ENCODE results near the gene CDC42BPA. TPM values are rescaled to one million over a fixed set of nuclear protein-coding genes. Genes with fewer than 3 reads are reported as not detected.

The CDC42BPA gene
- total and polyA plus RNA-seq, 2 experiments from 2014 or later, result 28.6 to 39.1 TPM

DNA sequence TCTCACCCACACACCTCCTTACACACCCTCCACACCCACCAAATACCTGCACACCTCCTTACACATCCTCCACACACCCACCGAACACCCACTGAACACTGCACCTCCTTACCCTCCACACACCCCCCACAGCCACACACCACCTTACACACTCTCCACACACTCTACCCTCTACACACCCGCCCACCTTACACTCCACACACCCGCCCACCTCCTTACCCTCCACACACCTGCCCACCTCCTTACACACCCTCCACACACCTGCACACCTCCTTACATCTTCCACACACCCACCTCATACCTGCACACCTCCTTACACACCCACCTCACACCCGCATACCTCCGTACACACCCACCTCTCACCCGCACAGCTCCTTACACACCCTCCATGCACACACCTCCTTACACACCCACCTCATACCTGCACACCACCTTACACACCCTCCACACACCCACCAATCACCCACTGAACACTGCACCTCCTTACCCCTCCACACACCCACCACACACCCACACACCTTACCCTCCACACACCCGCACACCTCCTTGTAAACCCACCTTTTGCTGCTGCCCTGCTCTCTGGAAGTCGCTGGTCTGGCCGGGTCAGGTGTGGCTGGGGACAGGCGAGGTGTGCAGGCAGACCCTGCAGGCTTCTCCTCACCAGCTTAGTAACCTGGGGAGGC, 339.7 kb downstream of the CDC42BPA start:
- no peaks in the 10 kb centered on the region for H3F3A ChIP-seq (ENCODE audit: insufficient read depth)
- DNase-seq, result no peak
- no peaks in the 10 kb centered on the region for H3K9me2 ChIP-seq (ENCODE audit: insufficient read depth)
- TF ChIP-seq EZH2phosphoT487 (IDR thresholded peaks at IDR 0.05; ENCODE audit: insufficient read depth, low read depth) (no peak), EZH2 (IDR thresholded peaks at IDR 0.05; ENCODE audit: insufficient read depth, poor library complexity, severe bottlenecking) (no peak)
- peaks cover 9% of the 10 kb centered on the region for H3K4me1 ChIP-seq (ENCODE audit: insufficient read depth)
- no peaks in the 10 kb centered on the region for H4K20me1 ChIP-seq (ENCODE audit: insufficient read depth)
- H3K36me3 ChIP-seq (ENCODE audit: low read depth), result no peaks in the 10 kb centered on the region
- WGBS, 2 experiments (ENCODE audit: low coverage in 1 of 2, low lambda C conversion rate in 2 of 2, missing lambda C conversion rate in 2 of 2), result 95 to 96% methylated on average over 4 to 10 of the region's 10 CpGs
- H3K27ac ChIP-seq, result no peak overlapping the region
- no peaks in the 10 kb centered on the region for H3K9me3 ChIP-seq (ENCODE audit: low read depth)
- no peak overlapping the region for H3K9ac ChIP-seq
- no peak overlapping the region for H2AFZ ChIP-seq
- no peaks in the 10 kb centered on the region for H3K27me3 ChIP-seq (replicated peaks; ENCODE audit: insufficient read depth)
- no peak overlapping the region for H3K4me3 ChIP-seq
- no peak overlapping the region for H3K4me2 ChIP-seq (ENCODE audit: unreplicated experiment)
- no peaks in the 10 kb centered on the region for H3K79me2 ChIP-seq (ENCODE audit: insufficient read depth)
- in situ Hi-C loops (cut with MboI), result no loop called here

DNA sequence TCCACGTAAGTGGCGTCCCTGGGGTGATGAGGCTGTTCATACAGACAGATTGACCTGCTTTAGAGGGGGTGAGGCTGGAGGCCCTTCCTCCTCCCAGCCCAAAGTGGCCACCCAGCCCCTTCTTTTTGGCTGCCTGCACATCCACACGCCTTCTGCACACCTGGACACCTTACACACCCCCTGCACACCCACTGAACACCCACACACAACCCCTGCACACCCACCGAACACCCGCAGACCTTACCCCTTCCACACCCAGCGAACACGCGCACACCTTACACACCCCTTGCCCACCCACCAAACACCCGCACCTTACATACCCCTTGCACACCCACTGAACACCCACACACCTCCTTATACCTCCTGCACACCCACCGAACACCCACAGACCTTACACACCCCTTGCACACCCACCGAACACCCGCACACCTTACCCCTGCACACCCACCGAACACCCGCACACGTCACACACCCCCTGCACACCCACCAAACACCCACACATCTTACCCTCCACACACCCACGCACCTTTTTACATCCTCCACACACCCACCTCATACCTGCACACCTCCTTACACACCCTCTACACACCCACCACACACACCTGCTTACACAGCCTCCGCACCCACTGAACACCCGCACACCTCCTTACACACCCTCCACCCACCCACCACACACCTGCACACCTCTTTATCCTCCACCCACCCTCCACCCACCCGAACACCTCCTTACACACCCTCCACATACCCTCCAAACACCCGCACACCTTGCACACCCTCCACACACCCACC, 340.5 kb downstream of the CDC42BPA start:
- Histone ChIP-seq H3K36me3 (ENCODE audit: low read depth) (no peaks in the 10 kb centered on the region), H3F3A (ENCODE audit: insufficient read depth) (no peaks in the 10 kb centered on the region), H4K20me1 (ENCODE audit: insufficient read depth) (no peaks in the 10 kb centered on the region), H3K27me3 (replicated peaks; ENCODE audit: insufficient read depth) (no peaks in the 10 kb centered on the region), H2AFZ (no peak overlapping the region), H3K4me2 (ENCODE audit: unreplicated experiment) (no peak overlapping the region), H3K9ac (no peak overlapping the region), H3K9me2 (ENCODE audit: insufficient read depth) (no peaks in the 10 kb centered on the region), H3K27ac (no peak overlapping the region), H3K79me2 (ENCODE audit: insufficient read depth) (no peaks in the 10 kb centered on the region), H3K9me3 (ENCODE audit: low read depth) (no peaks in the 10 kb centered on the region), H3K4me1 (ENCODE audit: insufficient read depth) (peaks cover 9% of the 10 kb centered on the region), H3K4me3 (no peak overlapping the region)
- WGBS, 2 experiments (ENCODE audit: low coverage in 1 of 2, low lambda C conversion rate in 2 of 2, missing lambda C conversion rate in 2 of 2), result 83 to 88% methylated on average over 6 to 20 of the region's 20 CpGs
- no peak for TF ChIP-seq EZH2 (IDR thresholded peaks at IDR 0.05; ENCODE audit: insufficient read depth, poor library complexity, severe bottlenecking)
- TF ChIP-seq EZH2phosphoT487 (IDR thresholded peaks at IDR 0.05; ENCODE audit: insufficient read depth, low read depth), result no peak
- in situ Hi-C loops (cut with MboI), result no loop called here
- no peak for DNase-seq

DNA sequence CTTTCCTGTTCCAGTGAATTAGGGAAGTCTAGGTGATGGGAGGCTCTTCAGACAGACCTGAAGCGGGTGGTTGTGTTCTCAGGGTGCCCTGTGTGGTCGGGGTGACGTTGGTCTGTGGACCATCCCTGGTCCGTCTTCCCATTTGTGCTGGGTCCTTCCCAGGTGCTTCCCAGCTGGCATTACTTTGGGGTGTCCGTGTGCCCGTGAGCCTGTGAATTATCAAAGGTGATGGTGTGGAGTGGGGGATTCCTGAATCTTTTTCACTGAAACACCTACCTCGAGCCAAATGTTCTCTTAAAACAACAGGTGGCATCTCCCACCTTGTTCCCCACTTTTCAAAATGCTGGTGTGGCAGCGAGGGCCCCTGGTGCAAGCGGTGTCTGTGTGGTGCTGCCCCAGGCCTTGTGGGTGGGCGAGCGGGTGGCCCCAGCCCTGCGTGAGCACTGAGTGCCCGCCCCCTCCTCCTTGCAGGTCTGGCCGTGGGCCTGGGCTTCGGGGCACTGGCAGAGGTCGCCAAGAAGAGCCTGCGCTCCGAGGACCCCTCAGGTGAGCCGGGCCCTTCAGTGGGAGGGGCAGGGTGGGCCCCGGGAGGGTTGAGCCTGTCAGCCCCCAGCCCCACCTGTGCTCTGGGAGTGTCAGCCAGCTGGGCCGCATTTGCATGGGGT, 341.2 kb downstream of the CDC42BPA start:
- H3K79me2 ChIP-seq (ENCODE audit: insufficient read depth), result no peaks in the 10 kb centered on the region
- no peaks in the 10 kb centered on the region for H4K20me1 ChIP-seq (ENCODE audit: insufficient read depth)
- H3K9ac ChIP-seq, result no peak overlapping the region
- H3K27me3 ChIP-seq (replicated peaks; ENCODE audit: insufficient read depth), result no peaks in the 10 kb centered on the region
- H2AFZ ChIP-seq, result no peak overlapping the region
- TF ChIP-seq EZH2phosphoT487 (IDR thresholded peaks at IDR 0.05; ENCODE audit: insufficient read depth, low read depth) (no peak), EZH2 (IDR thresholded peaks at IDR 0.05; ENCODE audit: insufficient read depth, poor library complexity, severe bottlenecking) (no peak)
- H3K36me3 ChIP-seq (ENCODE audit: low read depth), result no peaks in the 10 kb centered on the region
- no peaks in the 10 kb centered on the region for H3F3A ChIP-seq (ENCODE audit: insufficient read depth)
- no peak overlapping the region for H3K27ac ChIP-seq
- in situ Hi-C loops (cut with MboI), result no loop called here
- no peaks in the 10 kb centered on the region for H3K9me3 ChIP-seq (ENCODE audit: low read depth)
- H3K4me1 ChIP-seq (ENCODE audit: insufficient read depth), result peaks cover 9% of the 10 kb centered on the region
- no peaks in the 10 kb centered on the region for H3K9me2 ChIP-seq (ENCODE audit: insufficient read depth)
- 93 to 94% methylated on average over 19 to 20 of the region's 21 CpGs for WGBS, 2 experiments (ENCODE audit: low coverage in 1 of 2, low lambda C conversion rate in 2 of 2, missing lambda C conversion rate in 2 of 2)
- no peak for DNase-seq
- H3K4me3 ChIP-seq, result no peak overlapping the region
- no peak overlapping the region for H3K4me2 ChIP-seq (ENCODE audit: unreplicated experiment)

DNA sequence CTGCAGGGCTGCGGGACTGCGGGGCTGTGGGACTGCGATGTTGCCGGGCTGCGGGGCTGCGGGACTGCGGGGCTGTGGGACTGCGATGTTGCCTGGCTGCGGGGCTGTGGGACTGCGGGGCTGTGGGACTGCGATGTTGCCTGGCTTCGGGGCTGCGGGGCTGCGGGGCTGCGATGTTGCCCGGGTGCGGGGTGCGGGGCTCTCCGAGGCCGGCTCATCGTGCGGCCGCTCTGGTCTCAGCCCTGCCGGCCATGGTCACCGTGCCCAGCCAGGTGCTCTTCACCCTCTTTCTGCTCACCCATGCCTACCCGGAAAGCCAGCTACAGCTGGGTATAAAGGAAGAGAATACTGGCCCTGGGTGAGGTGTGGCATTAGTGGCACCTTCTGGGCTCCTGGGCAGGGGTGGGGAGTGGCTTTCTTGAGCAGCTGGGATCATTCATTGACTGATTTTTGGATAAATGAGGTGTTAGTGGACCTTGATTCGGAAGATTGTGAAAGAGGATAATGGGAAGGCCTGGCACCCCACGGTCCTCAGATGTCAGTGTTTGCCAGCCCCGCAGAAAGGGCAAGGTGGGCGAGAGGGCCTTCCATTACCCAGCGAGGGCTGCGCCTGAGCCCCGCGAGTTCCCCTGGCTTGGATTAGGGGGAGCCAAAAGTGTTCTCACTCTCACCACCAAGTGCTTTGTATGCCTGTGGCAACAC, 341.9 kb downstream of the CDC42BPA start:
- no peak for TF ChIP-seq EZH2 (IDR thresholded peaks at IDR 0.05; ENCODE audit: insufficient read depth, poor library complexity, severe bottlenecking)
- TF ChIP-seq EZH2phosphoT487 (IDR thresholded peaks at IDR 0.05; ENCODE audit: insufficient read depth, low read depth), result no peak
- 95 to 97% methylated on average over 11 to 26 of the region's 34 CpGs for WGBS, 2 experiments (ENCODE audit: low coverage in 1 of 2, low lambda C conversion rate in 2 of 2, missing lambda C conversion rate in 2 of 2)
- Histone ChIP-seq H3K79me2 (ENCODE audit: insufficient read depth) (no peaks in the 10 kb centered on the region), H3K27ac (no peak overlapping the region), H3K4me3 (no peak overlapping the region), H3K9ac (no peak overlapping the region), H3K36me3 (ENCODE audit: low read depth) (no peaks in the 10 kb centered on the region), H4K20me1 (ENCODE audit: insufficient read depth) (no peaks in the 10 kb centered on the region), H3K4me2 (ENCODE audit: unreplicated experiment) (no peak overlapping the region), H2AFZ (no peak overlapping the region), H3K27me3 (replicated peaks; ENCODE audit: insufficient read depth) (no peaks in the 10 kb centered on the region), H3K9me3 (ENCODE audit: low read depth) (no peaks in the 10 kb centered on the region), H3F3A (ENCODE audit: insufficient read depth) (no peaks in the 10 kb centered on the region), H3K4me1 (ENCODE audit: insufficient read depth) (peaks cover 9% of the 10 kb centered on the region), H3K9me2 (ENCODE audit: insufficient read depth) (no peaks in the 10 kb centered on the region)
- in situ Hi-C loops (cut with MboI), result no loop called here
- no peak for DNase-seq

Data from GM23248 (cell line).